NAMALWA (cell line): Measurements from ENCODE around the gene AIF1L.
"Not testable (repeated sequence)": the region's sequence is repeated elsewhere in the genome, so short reads cannot be mapped to it uniquely, and the experiment has no call there.

Source experiments
- DNase-seq: peaks from one replicate; pipeline ENCODE4 v3.0.0-alpha.2; 2015; ENCODE audit warnings: low spot score

The AIF1L gene

GRCh38 chr9:131099102-131099606 is 2.8 kb downstream of the AIF1L start:
- DNase-seq, result no peak

- not testable (repeated sequence) for DNase-seq
These were observed 3.5 kb downstream of the AIF1L start for GRCh38 chr9:131099845-131100244.

GRCh38 chr9:131100445-131100844 is 4.1 kb downstream of the AIF1L start:
- DNase-seq, result no peak

- no peak for DNase-seq
These were observed 5.1 kb downstream of the AIF1L start for GRCh38 chr9:131101207-131101964.

GRCh38 chr9:131103024-131103423 is 6.7 kb downstream of the AIF1L start:
- DNase-seq, result no peak

GRCh38 chr9:131103535-131103934 is 7.2 kb downstream of the AIF1L start:
- no peak for DNase-seq

- DNase-seq, result no peak
These were observed 7.8 kb downstream of the AIF1L start for GRCh38 chr9:131104016-131104740.

- DNase-seq, result no peak
These were observed 9.6 kb downstream of the AIF1L start for GRCh38 chr9:131105952-131106351.

GRCh38 chr9:131107760-131108159 is 11.4 kb downstream of the AIF1L start:
- DNase-seq, result no peak

- no peak for DNase-seq
These were observed 15.0 kb downstream of the AIF1L start for GRCh38 chr9:131111186-131111853.

- no peak for DNase-seq
These were observed 15.6 kb downstream of the AIF1L start for GRCh38 chr9:131111854-131112311.

GRCh38 chr9:131112374-131113154 is 16.2 kb downstream of the AIF1L start:
- DNase-seq, result no peak

- no peak for DNase-seq
These were observed 17.3 kb downstream of the AIF1L start for GRCh38 chr9:131113655-131114054.

- no peak for DNase-seq
These were observed 17.8 kb downstream of the AIF1L start for GRCh38 chr9:131114084-131114535.

GRCh38 chr9:131115360-131115742 is 19.0 kb downstream of the AIF1L start:
- not testable (repeated sequence) for DNase-seq

GRCh38 chr9:131116281-131117120 is 20.2 kb downstream of the AIF1L start:
- DNase-seq, result no peak

- no peak for DNase-seq
These were observed 20.9 kb downstream of the AIF1L start for GRCh38 chr9:131117121-131117761.

GRCh38 chr9:131117762-131118145 is 21.4 kb downstream of the AIF1L start:
- no peak for DNase-seq

GRCh38 chr9:131119600-131119999 is 23.3 kb downstream of the AIF1L start:
- DNase-seq, result no peak

GRCh38 chr9:131120620-131121228 is 24.4 kb downstream of the AIF1L start:
- DNase-seq, result no peak
